Activated CD8-positive, alpha-beta T cell treated with anti-CD3 and anti-CD28 coated beads for 36 hours (primary cell): ENCODE data around the gene ZNF512. TPM values are rescaled to one million over a fixed set of nuclear protein-coding genes. Genes with fewer than 3 reads are reported as not detected.
A peak's percentile ranks its signal among the peaks of the same experiment; 100 is the strongest.

Experiments used
- ATAC-seq: fragments of 200-7000 bp; cut with Tn5 transposase; one replicate; pipeline ENCODE4 v1.10.0; 2021; ENCODE audit warnings: mild to moderate bottlenecking, moderate library complexity
- CTCF ChIA-PET: fragments of 350-600 bp; sonication (Branson Sonifier 250); formaldehyde crosslinking; loops from one replicate; lab custom pipeline; 2021; ENCODE audit warnings: antibody characterized with exemption; lab: Charles Lee
- POLR2A ChIA-PET: fragments of 350-600 bp; sonication (Branson Sonifier 250); formaldehyde crosslinking; loops from one replicate; lab custom pipeline; 2021; ENCODE audit warnings: antibody characterized with exemption; lab: Charles Lee
- DNase-seq: peaks from one replicate; pipeline ENCODE4 v3.0.0-alpha.2; 2020
- H3K27ac Mint-ChIP-seq: one replicate; pipeline ENCODE4 v1.8.0; 2021; ENCODE audit warnings: mild to moderate bottlenecking, mixed read lengths
- H3K27me3 Mint-ChIP-seq: one replicate; pipeline ENCODE4 v1.8.0; 2021; ENCODE audit warnings: mixed read lengths
- H3K36me3 Mint-ChIP-seq: one replicate; pipeline ENCODE4 v1.8.0; 2021; ENCODE audit warnings: low read depth, mixed read lengths
- H3K4me1 Mint-ChIP-seq: one replicate; pipeline ENCODE4 v1.8.0; 2021; ENCODE audit warnings: low read depth, mixed read lengths
- H3K4me3 Mint-ChIP-seq: one replicate; pipeline ENCODE4 v1.8.0; 2021; ENCODE audit warnings: mild to moderate bottlenecking, moderate library complexity, mixed read lengths
- H3K9me3 Mint-ChIP-seq: one replicate; pipeline ENCODE4 v1.8.0; 2021; ENCODE audit warnings: mixed read lengths
- CTCF ChIP-seq: fragments of 200-600 bp; IDR thresholded peaks from one replicate; pipeline ENCODE4 v1.8.0; 2022; ENCODE audit warnings: antibody characterized with exemption, mild to moderate bottlenecking
- intact Hi-C: fragments of 100-400 bp; cut with micrococcal nuclease; formaldehyde crosslinking; loops from one replicate; pipeline ENCODE4 v1.10.0; 2022
- total RNA-seq, 2 experiments: library from RNA; stranded (reverse); gene quantifications; one replicate each; pipeline ENCODE4 v1.2.3, GENCODE V29; 2021

ZNF512 gene
- total RNA-seq, 2 experiments from 2014 or later: 29.2 to 31.5 TPM

- ChIA-PET CTCF (interaction anchor here (1.0 to 6.6 kb wide), 4 partner anchors 11 to 53 kb away, joined by 3 to 58 read pairs (median 4); no protein-coding TSS in a partner anchor), POLR2A (interaction anchor here (0.7 to 3.1 kb wide), 22 partner anchors 9 to 295 kb away, joined by 3 to 13 read pairs (median 3); partner anchors contain the start of genes CCDC121, GPN1, NRBP1 and PPM1G)
- peaks cover 49% of the 10 kb centered on the region for H3K4me1 Mint-ChIP-seq
- H3K27ac Mint-ChIP-seq: peak overlapping the region; percentile 100
- no peak for TF ChIP-seq CTCF
- no peaks in the 10 kb centered on the region for H3K27me3 Mint-ChIP-seq
- peaks cover 30% of the 10 kb centered on the region for H3K36me3 Mint-ChIP-seq
- intact Hi-C loops: no loop called here
- H3K4me3 Mint-ChIP-seq: peak overlapping the region; percentile 93
- ATAC-seq (peak; percentile 27), DNase-seq (no peak)
- no peaks in the 10 kb centered on the region for H3K9me3 Mint-ChIP-seq
These were observed 81.3 kb downstream of the ZNF512 start for GRCh38 chr2:27664154-27664574.

GRCh38 chr2:27664622-27665363, 82.0 kb downstream of the ZNF512 start:
- H3K4me1 Mint-ChIP-seq: peaks cover 43% of the 10 kb centered on the region
- intact Hi-C loops: no loop called here
- H3K9me3 Mint-ChIP-seq: no peaks in the 10 kb centered on the region
- peaks cover 29% of the 10 kb centered on the region for H3K36me3 Mint-ChIP-seq
- DNase-seq (no peak), ATAC-seq (no peak)
- H3K27me3 Mint-ChIP-seq: no peaks in the 10 kb centered on the region
- CTCF ChIA-PET: interaction anchor here (1.0 to 6.6 kb wide), 4 partner anchors 11 to 54 kb away, joined by 3 to 58 read pairs (median 4); no protein-coding TSS in a partner anchor
- H3K27ac Mint-ChIP-seq: peak overlapping the region; percentile 100
- peak overlapping the region; percentile 93 for H3K4me3 Mint-ChIP-seq
- POLR2A ChIA-PET: interaction anchor here (1.0 to 3.1 kb wide), 10 partner anchors 8 to 255 kb away, joined by 3 to 13 read pairs (median 4); partner anchors contain the start of gene PPM1G
- TF ChIP-seq CTCF: no peak

- Mint-ChIP-seq H3K9me3 (no peaks in the 10 kb centered on the region), H3K4me1 (peaks cover 36% of the 10 kb centered on the region), H3K27ac (peak overlapping the region; percentile 49), H3K27me3 (no peaks in the 10 kb centered on the region), H3K36me3 (peaks cover 19% of the 10 kb centered on the region), H3K4me3 (no peak overlapping the region)
- no peak for TF ChIP-seq CTCF
- intact Hi-C loops: no loop called here
- ChIA-PET CTCF (interaction anchor here (6.6 kb wide), 1 partner anchor 16 kb away, joined by 58 read pairs; no protein-coding TSS in a partner anchor), POLR2A (interaction anchor here (0.7 to 1.2 kb wide), 2 partner anchors 19 to 1289 kb away, joined by 3 read pairs; no protein-coding TSS in a partner anchor)
- ATAC-seq: no peak
- DNase-seq: no peak
These were observed 84.6 kb downstream of the ZNF512 start for GRCh38 chr2:27667446-27667845.

- ChIA-PET CTCF (interaction anchor here (3.5 kb wide), 1 partner anchor 12 kb away, joined by 36 read pairs; no protein-coding TSS in a partner anchor), POLR2A (no interaction called here)
- no peak for ATAC-seq
- Mint-ChIP-seq H3K27me3 (no peaks in the 10 kb centered on the region), H3K27ac (no peak overlapping the region), H3K4me3 (no peak overlapping the region), H3K36me3 (peaks cover 24% of the 10 kb centered on the region), H3K9me3 (no peaks in the 10 kb centered on the region), H3K4me1 (peaks cover 17% of the 10 kb centered on the region)
- DNase-seq: no peak
- intact Hi-C loops: no loop called here
- no peak for TF ChIP-seq CTCF
These were observed 88.4 kb downstream of the ZNF512 start for GRCh38 chr2:27671235-27671634.

Other genes with a start within 250 kb of the ZNF512 start
- 10 to 100 TPM; 57.6 to 63.6 TPM for gene GTF3C2, start 226.3 kb upstream of the ZNF512 start, total RNA-seq
- 10 to 100 TPM; 29.2 to 30.4 TPM for gene EIF2B4, start 212.7 kb upstream of the ZNF512 start, total RNA-seq
- gene SNX17, start 212.4 kb upstream of the ZNF512 start, total RNA-seq: 10 to 100 TPM; 74.5 to 82.3 TPM
- 1 to 10 TPM; 6.8 to 7.2 TPM for gene ZNF513, start 202.3 kb upstream of the ZNF512 start, total RNA-seq
- 100 to 1,000 TPM; 138 to 142 TPM for gene PPM1G, start 173.5 kb upstream of the ZNF512 start, total RNA-seq
- gene NRBP1, start 154.4 kb upstream of the ZNF512 start, total RNA-seq: 10 to 100 TPM; 60.5 to 62.1 TPM
- 1 to 10 TPM; 4.2 to 4.3 TPM for gene KRTCAP3, start 140.7 kb upstream of the ZNF512 start, total RNA-seq
- 10 to 100 TPM; 12.1 to 13.2 TPM for gene IFT172, start 93.3 kb upstream of the ZNF512 start, total RNA-seq
- gene FNDC4, start 87.8 kb upstream of the ZNF512 start, total RNA-seq: not detected
- gene GCKR, start 86.2 kb upstream of the ZNF512 start, total RNA-seq: not detected
- under 1 TPM; 0.40 to 0.43 TPM for gene CCDC121, start 46.0 kb downstream of the ZNF512 start, total RNA-seq
- gene GPN1, start 46.0 kb downstream of the ZNF512 start, total RNA-seq: 10 to 100 TPM; 37.6 to 41.2 TPM
- gene SUPT7L, start 80.6 kb downstream of the ZNF512 start, total RNA-seq: 10 to 100 TPM; 21.8 to 22.6 TPM
- 10 to 100 TPM; 19.1 to 19.3 TPM for gene SLC4A1AP, start 80.8 kb downstream of the ZNF512 start, total RNA-seq
- 10 to 100 TPM; 54.6 to 59.2 TPM for gene MRPL33, start 188.7 kb downstream of the ZNF512 start, total RNA-seq